ENCODE results near the gene FOXP3.
A peak's percentile ranks its signal among the peaks of the same experiment; 100 is the strongest.

The FOXP3 gene

DNA sequence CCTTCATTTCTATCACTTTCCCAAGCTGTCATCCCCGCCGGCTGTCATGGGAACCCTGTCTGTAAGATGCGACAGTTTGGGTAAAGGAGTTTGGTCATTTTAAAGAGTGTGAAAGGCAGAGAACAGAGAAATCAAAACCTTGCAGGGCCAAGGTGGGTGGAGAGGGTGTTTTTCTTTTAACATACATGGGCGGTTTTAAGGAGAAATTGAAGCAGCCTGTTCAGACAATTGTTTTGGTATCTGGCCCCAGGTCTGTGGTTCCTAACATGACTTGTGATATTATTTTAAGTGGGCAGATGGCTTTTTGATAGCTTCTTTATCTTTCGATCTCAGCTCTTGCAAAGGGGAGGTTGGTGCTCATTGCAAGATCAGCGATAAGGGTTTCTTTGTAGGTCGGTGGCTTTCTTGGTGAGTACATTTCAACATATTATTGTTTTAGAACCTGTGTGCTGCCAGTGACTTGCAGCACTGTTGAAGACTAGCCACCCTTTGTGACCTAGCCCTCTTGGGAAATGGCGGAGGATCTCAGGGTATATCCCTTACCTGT lies 8.7 kb upstream of the FOXP3 start:
- peak in 1 of 2 donors; percentile 19 for DNase-seq (ENCODE audit: low read depth in 2 of 2)

DNA sequence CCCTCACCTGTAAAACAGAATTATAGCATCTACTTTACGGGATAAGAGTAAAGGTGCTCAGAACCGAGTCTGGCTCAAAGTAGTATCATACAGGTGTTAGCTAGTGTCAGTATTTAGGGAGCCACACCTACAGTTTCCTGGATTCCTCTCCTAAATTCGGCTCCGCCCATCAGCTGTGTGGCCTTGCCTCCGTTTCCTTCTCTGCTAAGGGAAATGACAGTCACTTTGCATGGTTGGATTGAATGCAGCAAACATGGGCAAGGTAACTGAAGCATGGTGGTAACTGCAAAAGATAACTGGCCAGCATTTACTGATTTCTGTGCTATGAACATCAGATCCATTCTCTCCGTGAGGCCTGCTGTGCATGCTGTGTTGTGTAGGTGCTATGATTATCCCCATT lies 7.9 kb upstream of the FOXP3 start:
- no peak for DNase-seq (ENCODE audit: low read depth in 2 of 2)

DNA sequence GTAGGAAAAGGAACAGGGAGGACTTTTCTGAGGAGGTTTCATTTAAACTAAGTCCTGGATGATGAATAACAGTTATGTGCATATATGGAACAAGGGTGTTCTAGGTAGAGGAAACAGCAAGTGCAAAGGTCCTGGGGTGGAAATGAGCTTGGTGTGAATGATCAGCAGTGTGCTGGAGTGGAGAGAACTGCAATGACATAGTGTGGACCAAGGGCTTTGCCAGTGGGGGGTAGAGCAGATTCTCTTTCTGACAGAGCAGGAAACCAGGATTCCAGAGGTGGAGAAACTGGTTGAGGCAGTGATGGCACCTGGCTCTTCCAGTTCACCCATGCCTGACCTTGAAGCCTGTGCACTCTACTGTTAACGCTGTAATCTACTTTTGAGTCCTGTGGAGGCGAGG lies 6.8 kb upstream of the FOXP3 start:
- no peak for DNase-seq (ENCODE audit: low read depth in 2 of 2)

DNA sequence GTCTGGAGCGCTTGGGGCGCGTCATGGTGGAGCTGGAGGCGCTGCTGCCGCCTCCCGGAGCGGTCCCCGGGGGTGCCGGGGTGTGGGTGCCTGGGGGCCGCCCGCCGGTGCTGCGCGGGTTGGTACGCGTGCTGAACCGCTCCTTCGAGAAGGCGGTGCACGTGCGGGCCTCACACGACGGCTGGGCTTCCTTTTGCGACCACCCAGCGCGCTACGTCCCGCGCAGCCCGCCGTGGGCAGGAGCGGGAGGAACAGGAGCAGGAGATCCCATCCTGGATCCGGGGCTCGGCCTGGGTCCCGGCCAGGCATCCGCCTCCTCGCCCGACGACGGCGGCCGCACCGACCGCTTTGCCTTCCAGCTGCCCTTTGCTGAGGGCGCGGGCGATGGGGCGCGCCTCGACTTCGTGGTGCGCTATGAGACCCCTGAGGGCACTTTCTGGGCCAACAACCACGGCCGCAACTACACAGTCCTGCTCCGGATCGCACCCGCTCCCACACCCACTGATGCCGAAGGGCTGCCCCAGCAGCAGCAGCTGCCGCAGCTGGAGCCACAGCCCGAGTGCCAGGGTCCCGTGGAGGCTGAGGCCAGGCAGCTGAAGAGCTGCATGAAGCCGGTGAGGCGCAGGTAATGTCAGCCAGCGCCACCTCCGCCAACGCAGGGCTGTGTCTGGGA lies 5.9 kb upstream of the FOXP3 start:
- DNase-seq (ENCODE audit: low read depth in 2 of 2) = no peak

DNA sequence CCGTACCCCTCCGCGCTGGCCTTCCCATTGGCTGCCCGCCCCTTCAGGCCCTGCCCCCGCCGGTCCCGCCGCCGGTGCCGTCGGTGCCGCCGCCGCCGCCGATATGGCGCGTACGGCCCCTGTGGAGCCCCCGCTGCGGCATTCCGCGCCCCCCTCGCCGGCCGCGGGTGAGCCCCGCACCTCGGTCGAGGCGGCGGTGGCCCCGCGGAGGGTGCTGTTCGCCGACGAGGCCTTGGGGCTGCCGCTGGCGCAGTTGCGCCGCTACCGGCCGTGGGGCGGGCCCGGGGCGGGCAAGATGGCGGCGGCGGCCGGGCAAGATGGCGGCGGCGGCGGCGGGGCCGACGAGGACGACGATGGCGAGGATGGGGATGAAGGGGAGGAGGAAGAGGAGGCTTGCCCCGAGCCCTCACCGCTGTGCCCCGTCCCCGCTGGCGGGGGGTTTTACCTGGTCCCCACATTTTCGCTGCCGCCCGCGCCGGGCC lies 5.3 kb upstream of the FOXP3 start, which contains the start of gene PPP1R3F:
TSS of gene PPP1R3F (plus strand) at position 27 of the 482 bp plus-strand sequence. CDS start at position 104, 77 bp downstream.
- DNase-seq (ENCODE audit: low read depth in 2 of 2) = no peak

DNA sequence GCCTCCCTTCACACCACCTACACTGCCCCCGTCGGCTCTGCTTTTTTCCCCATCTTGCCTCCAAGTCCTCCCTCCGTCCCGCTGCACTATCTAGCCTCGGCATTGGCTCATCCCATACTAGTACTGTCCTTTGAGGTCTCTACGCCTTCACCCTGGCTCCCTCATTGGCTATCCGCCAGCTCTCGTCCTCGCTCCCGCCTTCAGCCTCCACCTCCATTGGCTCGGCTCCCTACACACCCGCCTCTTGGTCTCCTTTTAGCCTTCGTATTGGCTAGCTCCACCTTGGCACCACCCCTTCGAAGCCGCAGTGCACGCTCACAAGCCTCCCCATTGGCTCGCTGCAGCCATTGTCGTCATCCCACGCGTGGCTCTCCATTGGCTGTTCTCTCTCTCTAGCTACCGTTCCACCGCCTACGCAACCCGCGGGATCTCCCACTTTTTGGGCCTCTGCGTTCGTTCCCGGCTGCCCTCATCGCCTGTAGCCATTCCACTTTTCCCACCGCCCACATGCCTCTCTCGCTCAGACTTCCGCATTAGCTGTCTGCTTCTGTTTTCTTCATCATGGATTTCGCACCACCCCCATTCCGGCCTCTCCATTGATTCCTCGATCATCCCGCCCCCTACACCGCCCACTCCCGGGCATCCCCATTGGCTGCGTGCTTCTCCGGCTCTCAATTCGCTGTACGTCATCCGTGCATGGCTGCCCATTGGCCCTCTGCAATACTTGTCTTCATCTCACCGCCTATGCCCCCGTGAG lies 4.7 kb upstream of the FOXP3 start:
- peak; percentile 86 to 94 for DNase-seq (ENCODE audit: low read depth in 2 of 2)

DNA sequence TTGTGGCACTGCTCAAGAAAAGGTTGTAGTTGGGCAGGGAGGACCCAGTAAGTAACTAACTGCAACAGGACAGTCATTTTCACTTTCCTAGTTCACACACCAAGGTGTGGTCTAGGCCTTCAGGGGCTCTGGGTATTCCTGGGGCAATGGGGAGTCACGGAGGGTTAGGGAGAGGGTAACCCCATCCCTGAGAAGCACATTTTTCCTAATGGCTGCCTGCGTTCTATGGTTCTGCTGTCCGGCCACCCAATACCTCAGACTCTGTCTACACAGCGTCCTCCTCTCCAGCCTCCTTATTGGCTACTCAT lies 4.1 kb upstream of the FOXP3 start:
- DNase-seq (ENCODE audit: low read depth in 2 of 2) = no peak

DNA sequence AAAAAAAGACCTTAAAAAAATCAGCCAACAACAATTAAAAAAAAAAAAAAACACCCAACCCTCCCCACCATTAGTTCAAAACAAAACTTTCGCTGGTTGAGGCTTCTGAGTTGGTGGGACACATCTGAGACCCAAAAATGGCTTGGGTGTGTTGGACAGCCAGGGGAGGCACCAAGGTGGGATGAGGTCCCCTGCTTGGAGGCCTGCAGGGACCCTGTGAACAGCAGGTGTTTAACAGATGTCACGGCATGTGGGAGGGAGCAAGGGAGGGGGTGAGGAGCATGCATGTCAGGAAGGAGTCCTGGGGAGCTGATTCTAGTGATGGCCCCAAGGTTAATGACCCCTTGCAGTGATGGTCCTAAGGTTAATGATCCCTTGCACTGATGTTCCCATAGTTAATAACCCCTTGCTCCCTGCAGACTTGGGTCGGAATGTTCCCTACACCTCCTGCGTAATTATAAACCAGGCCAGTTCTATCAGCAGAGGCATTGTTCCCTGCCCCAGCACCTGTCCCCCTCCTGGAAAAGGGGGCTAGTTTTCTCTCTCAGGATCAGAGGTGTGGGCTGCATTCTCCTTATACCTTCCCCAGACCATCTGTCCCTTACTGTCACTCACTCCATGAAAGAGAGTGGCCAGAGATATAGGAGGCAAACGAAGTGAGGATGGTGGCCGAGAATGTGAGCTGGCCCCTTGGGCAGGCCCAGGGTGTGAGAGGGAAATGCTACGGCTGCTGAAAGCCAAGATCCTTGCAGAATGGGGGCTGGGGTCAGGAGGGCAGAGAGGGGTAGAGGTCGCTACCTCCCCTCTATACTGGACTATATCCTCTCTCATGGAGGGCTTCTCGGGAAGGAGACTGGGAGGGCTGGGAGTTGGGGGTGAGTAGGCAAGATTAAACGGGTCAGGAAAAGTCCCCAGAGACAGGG lies 2.3 kb upstream of the FOXP3 start:
- DNase-seq (ENCODE audit: low read depth in 2 of 2) = no peak

DNA sequence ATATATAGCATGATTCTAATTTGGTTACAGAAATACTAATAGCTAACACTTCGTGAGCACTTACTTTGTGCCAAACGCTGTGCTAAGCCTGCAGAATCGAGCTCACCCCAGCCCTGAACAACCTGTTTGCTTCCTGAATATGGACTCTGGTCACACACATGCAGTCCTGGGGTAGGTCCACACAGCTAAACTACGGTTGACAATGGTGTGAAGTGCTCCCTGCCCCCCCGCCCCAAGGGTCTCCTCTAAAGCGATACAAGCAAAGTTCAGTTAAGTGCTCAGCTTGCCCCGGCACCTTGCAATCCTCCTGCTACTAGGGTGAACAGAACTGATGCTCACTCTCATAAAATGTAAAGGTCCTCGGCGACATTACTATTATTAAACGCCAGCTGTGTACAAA lies 879 bp downstream of the FOXP3 start:
- DNase-seq (ENCODE audit: low read depth in 2 of 2) = no peak

DNA sequence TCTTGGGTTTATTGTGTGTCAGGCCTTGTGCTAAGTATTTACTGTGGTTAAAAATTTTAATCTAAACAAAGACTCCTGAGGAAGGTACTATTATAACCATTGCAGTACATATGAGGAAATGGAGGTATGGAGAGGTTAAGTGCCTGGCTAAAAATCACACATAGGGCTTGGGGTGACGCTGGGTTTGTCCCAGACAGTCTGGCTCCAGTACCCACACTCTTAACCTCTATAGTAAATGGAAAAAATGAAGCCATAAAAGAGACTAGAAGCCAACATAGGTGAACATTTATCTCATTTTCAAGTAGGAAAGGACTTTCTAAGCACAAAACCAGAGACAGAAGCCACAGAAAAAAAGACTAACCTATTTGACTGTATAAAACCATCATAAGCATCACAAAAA lies 1.9 kb downstream of the FOXP3 start:
- no peak for DNase-seq (ENCODE audit: low read depth in 2 of 2)

DNA sequence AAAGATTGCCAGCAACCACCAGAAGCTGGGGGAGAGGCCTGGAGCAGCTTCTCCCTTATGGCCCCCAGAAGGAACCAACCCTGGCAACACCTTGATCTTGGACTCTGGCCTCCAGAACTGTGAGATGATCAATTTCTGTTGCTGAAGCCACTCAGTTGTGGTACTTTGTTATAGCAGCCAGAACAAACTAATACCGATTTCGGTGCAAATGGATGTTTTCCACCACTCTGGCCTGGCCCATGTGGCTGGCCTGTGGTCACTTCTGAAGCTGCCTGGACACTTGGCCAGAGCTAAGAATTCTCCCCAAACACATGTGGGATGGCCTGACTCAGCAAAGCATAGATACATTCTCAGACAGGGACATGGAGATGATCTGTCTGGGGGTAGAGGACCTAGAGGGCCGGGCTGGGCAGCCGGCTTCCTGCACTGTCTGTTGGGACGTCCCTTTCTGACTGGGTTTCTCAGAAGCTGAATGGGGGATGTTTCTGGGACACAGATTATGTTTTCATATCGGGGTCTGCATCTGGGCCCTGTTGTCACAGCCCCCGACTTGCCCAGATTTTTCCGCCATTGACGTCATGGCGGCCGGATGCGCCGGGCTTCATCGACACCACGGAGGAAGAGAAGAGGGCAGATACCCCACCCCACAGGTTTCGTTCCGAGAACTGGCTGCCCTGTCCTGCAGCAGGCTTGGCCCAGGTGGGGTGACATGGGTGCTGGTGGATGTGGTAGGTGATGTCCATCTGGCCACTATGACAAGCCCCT lies 4.1 kb downstream of the FOXP3 start:
- no peak for DNase-seq (ENCODE audit: low read depth in 2 of 2)

DNA sequence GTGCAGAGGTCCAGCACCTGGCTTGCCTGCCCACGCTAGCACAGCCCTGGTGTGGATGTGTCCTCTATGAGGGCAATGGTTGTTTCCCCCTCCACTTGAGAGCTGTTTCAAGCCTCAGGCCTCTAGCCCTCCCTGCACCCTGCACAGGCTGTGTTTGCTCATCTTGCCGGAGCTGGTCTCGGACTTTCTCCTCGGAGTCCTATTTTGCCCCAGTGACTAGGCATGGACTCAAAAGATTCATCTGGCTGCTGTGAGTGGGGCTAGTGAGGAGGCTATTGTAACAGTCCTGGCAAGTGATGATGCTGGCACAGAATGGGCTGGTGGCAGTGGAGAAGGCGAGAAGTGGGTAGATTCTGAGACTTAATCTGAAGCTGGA lies 5.8 kb downstream of the FOXP3 start:
- no peak for DNase-seq (ENCODE audit: low read depth in 2 of 2)

DNA sequence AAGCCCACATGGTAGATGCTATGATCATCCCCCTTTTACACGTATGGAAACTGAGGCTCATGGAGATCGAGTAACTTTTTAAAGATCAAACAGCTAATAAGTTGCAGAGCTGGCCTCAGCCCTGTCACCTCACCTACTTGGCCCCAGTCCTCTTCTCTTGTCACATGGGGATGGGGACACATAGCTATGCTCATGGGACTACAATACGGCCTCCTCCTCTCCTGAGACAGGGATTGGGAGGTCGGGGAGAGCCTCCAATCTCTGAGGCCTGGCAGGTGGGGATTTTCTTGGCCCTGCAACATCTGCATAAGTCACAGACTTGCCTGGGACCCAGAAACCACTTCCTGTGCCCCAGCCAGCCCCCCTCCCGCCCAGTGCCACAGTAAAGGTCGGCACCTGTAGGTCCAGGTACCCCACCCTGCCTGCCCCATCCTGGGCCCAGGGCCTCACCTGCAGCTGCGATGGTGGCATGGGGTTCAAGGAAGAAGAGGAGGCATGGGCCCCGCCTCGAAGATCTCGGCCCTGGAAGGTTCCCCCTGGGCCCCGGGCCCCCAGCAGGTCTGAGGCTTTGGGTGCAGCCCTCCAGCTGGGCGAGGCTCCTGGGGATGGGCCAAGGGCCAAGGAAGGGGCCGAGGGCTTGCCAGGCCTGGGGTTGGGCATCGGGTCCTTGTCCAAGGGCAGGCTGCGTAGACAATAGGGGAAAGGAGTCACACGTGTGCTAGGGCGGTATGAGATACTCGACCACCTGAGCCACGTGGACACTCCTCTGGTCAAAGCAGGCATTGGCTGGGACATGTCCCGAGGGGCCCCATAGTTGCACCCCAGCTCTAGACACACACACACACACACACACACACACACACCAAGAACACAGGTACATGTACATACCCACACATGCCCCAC lies 6.4 kb downstream of the FOXP3 start:
- no peak for DNase-seq (ENCODE audit: low read depth in 2 of 2)

DNA sequence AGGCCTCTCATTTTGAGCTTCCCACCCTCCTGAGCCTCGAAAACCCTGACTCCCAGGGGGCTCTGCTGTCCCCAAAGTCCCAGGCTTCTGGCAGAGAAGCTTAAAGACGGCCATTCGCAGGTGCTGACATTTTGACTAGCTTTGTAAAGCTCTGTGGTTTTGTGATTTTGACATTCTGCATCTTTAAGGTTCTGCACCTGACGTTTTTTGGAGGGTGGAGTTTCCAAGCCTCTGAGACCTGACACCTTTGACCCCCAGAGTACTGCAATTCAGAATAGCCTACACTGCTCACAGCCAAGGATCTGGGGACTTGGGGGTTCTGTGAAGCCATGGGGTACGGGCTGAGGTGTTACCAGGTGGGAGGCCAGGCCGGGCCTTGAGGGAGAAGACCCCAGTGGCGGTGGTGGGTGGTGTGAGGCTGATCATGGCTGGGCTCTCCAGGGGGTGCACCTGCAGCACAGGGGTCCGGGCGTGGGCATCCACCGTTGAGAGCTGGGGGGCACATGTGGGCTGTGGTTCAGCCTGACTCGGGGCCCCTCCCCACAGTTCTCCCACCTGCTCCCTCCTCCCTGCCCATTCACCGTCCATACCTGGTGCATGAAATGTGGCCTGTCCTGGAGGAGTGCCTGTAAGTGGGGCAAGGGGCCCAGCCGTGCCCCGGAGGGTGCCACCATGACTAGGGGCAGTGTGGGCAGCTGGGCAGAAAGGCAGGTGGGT lies 7.3 kb downstream of the FOXP3 start:
- no peak for DNase-seq (ENCODE audit: low read depth in 2 of 2)

DNA sequence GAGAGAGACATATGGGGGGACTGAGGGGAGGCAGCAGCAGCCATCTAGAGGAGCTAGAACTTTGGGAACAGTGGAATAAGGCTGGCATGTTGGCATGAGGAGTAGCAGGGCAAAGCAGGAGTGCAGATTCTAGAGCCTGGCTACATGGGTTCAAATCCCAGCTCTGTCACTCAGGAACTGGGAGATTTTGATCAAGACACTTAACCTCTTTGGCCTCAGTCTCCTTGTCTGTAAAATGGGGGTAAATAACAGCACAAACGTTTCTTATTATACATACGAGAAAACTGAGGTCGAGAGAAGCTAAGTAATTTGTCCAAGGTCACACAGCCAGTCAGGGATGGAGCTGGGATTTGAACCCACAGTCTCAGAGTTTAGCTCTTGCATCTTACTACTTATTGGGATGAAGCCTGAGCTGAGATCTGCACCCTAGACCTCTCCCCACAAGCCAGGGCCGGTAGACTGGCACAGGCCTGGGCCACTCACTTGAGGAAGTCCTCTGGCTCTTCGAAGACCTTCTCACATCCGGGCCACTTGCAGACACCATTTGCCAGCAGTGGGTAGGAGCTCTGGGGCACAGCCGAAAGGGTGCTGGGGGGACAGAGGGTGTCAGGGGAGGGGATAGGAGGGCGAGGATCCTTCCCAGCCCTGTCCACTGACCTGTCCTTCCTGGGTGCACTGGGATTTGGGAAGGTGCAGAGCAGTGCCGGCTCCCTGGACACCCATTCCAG lies 8.1 kb downstream of the FOXP3 start:
- DNase-seq (ENCODE audit: low read depth in 2 of 2) = no peak

DNA sequence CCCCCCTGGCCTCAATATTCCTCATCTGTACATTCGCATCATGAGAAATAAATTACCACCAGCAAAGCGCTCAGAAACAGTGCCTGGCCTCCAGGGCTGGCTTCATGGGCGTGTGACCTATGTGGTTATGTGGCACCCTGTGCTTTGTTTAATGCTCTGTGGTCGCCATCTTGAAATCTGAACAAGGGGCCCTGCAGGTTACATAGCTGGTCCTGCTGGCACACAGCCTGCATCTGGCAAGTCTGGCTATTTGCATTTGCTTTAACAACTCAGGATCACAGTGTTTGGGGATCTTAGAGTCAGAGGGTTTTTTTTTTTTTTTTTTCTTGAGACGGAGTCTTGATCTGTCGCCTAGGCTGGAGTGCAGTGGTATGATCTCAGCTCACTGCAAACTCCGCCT lies 9.9 kb downstream of the FOXP3 start:
- DNase-seq (ENCODE audit: low read depth in 2 of 2) = no peak

DNA sequence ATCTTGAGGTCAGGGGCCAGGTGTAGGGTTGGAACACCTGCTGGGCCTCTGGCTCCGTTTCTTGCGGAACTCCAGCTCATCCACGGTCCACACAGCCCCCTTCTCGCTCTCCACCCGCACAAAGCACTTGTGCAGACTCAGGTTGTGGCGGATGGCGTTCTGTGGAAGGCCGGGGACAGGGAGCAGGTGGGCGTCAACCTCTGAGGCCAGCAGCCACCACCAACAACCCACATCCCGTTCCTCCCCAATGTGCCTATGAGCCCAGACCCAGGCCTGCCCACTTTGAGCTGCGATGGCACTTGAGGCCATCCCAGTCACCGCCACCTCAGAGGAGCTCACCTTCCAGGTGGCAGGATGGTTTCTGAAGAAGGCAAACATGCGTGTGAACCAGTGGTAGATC lies 13.2 kb downstream of the FOXP3 start:
- DNase-seq (ENCODE audit: low read depth in 2 of 2) = no peak

DNA sequence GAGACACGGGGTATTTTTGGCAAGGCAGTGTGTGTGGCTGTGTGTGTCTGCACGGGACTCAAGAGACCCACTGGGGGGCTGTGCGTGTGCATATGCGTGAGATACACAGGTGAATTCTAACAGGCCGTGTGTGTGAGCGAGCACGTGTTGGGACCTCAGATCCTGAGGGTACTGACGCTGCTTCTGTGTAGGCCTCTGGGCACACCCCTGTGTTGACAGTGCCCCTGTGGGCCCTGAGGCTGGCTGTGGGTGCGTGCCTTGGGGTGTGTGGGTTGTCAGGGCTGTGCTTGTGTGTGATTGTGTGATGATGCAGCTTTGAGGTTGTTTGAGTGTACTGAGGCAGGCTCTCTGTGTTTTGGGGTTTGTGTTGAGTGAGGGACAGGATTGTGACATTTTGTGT lies 13.9 kb downstream of the FOXP3 start:
- DNase-seq (ENCODE audit: low read depth in 2 of 2) = no peak

DNA sequence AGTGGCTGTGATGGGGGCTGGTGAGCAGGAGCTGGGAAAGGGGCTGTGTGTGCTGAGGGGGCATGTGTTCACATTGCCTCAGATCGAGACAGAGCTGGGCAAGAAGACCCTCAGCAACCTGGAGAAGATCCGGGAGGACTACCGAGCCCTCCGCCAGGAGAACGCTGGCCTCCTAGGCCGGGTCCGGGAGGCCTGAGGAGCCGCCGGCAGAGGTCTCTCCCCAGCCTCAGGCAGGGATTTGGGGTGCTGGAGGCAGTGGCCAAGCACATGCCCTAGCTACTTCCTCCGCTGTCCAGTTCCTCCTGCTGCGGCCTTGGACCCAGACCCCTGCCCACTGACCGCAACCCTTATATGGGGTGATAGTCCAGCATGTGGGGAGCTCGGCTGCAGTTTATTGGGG lies 14.4 kb downstream of the FOXP3 start:
- no peak for DNase-seq (ENCODE audit: low read depth in 2 of 2)

Data from stimulated activated CD8-positive, alpha-beta memory T cell treated with anti-CD3 and anti-CD28 coated beads, Interleukin-15, amount 100 ng/mL, for 4 hours (primary cell).